Mesendoderm (in vitro differentiated cells): Measurements from ENCODE around the gene TIGD1.
A peak's percentile ranks its signal among the peaks of the same experiment; 100 is the strongest.

Experiments
- DNase-seq: peaks from one replicate; pipeline ENCODE4 v3.0.0; 2013
- H2AK5ac ChIP-seq: 2 replicates; pipeline ENCODE4 v1.6.1; 2013; ENCODE audit warnings: low read length, inconsistent platforms
- H2BK120ac ChIP-seq: 2 replicates; pipeline ENCODE4 v1.6.1; 2013; ENCODE audit warnings: low read depth, mild to moderate bottlenecking, low read length, moderate library complexity, mixed read lengths
- H2BK15ac ChIP-seq: replicated peaks from 2 replicates; pipeline ENCODE4 v1.6.1; 2013; ENCODE audit warnings: low read depth, mild to moderate bottlenecking, moderate library complexity
- H2BK5ac ChIP-seq: 2 replicates; pipeline ENCODE4 v1.6.1; 2013; ENCODE audit warnings: low read length, inconsistent platforms
- H3K18ac ChIP-seq: 2 replicates; pipeline ENCODE4 v1.6.1; 2013; ENCODE audit warnings: mild to moderate bottlenecking, low read length, mixed read lengths
- H3K23ac ChIP-seq: one replicate; pipeline ENCODE4 v1.6.1; 2013; ENCODE audit warnings: low read length
- H3K27ac ChIP-seq: 2 replicates; pipeline ENCODE4 v1.5.1; 2013; ENCODE audit warnings: low read depth, mild to moderate bottlenecking, inconsistent platforms, low read length, moderate library complexity
- H3K27me3 ChIP-seq: 2 replicates; pipeline ENCODE4 v1.6.1; 2013; ENCODE audit warnings: low read length, control low read depth, mild to moderate bottlenecking, inconsistent platforms; ENCODE audit not compliant: insufficient read depth, poor library complexity
- H3K36me3 ChIP-seq: 2 replicates; pipeline ENCODE4 v1.6.1; 2013; ENCODE audit warnings: low read length, inconsistent platforms; ENCODE audit not compliant: control insufficient read depth, insufficient read depth
- H3K4ac ChIP-seq: one replicate; pipeline ENCODE4 v1.6.1; 2013; ENCODE audit warnings: low read depth, mild to moderate bottlenecking, low read length, moderate library complexity
- H3K4me1 ChIP-seq: 2 replicates; pipeline ENCODE4 v1.6.1; 2013; ENCODE audit warnings: low read depth, low read length, inconsistent platforms; ENCODE audit not compliant: control insufficient read depth
- H3K4me2 ChIP-seq: 2 replicates; pipeline ENCODE4 v1.6.1; 2013; ENCODE audit warnings: low read length
- H3K4me3 ChIP-seq: 2 replicates; pipeline ENCODE4 v1.5.1; 2013; ENCODE audit warnings: mild to moderate bottlenecking, low read length
- H3K56ac ChIP-seq: one replicate; pipeline ENCODE4 v1.6.1; 2013; ENCODE audit warnings: low read length
- H3K79me1 ChIP-seq: 2 replicates; pipeline ENCODE4 v1.6.1; 2013; ENCODE audit warnings: low read length, inconsistent platforms
- H3K79me2 ChIP-seq: 2 replicates; pipeline ENCODE4 v1.6.1; 2013; ENCODE audit warnings: mild to moderate bottlenecking, low read length; ENCODE audit not compliant: control insufficient read depth, insufficient read depth
- H3K9ac ChIP-seq: 2 replicates; pipeline ENCODE4 v1.6.1; 2013; ENCODE audit warnings: low read length, inconsistent platforms
- H4K5ac ChIP-seq: one replicate; pipeline ENCODE4 v1.6.1; 2013; ENCODE audit warnings: low read length
- H4K8ac ChIP-seq: one replicate; pipeline ENCODE4 v1.6.1; 2013; ENCODE audit warnings: low read depth, mild to moderate bottlenecking, control low read depth, low read length, moderate library complexity
- WGBS: extraction: QIAGEN DNeasy Blood & Tissue Kit; methylation state at CpG from one replicate; pipeline ENCODE4 v1.1.7; 2013; ENCODE audit warnings: low lambda C conversion rate, missing lambda C conversion rate; ENCODE audit not compliant: insufficient coverage; ENCODE audit errors: extremely low coverage; 5-methylcytosine and 5-hydroxymethylcytosine counted together

Gene TIGD1

GRCh38 chr2:232541195-232541960 lies 9.0 kb downstream of the TIGD1 start:
- H3K27me3 ChIP-seq = no peaks in the 10 kb centered on the region
- H3K79me1 ChIP-seq = peaks cover 1% of the 10 kb centered on the region
- H3K56ac ChIP-seq = no peak overlapping the region
- H4K8ac ChIP-seq = no peak overlapping the region
- H3K4me3 ChIP-seq = no peak overlapping the region
- no peaks in the 10 kb centered on the region for H3K79me2 ChIP-seq
- peaks cover 2% of the 10 kb centered on the region for H3K4me1 ChIP-seq
- no peak overlapping the region for H2BK5ac ChIP-seq
- H2AK5ac ChIP-seq = no peak overlapping the region
- H4K5ac ChIP-seq = no peak overlapping the region
- no peak overlapping the region for H2BK15ac ChIP-seq
- no peak overlapping the region for H2BK120ac ChIP-seq
- WGBS = no CpG with 5 or more reads among the region's 19 CpGs
- H3K18ac ChIP-seq = no peak overlapping the region
- no peak overlapping the region for H3K23ac ChIP-seq
- H3K4ac ChIP-seq = no peak overlapping the region
- no peaks in the 10 kb centered on the region for H3K36me3 ChIP-seq
- H3K27ac ChIP-seq = no peak overlapping the region
- H3K4me2 ChIP-seq = no peak overlapping the region
- no peak for DNase-seq
- H3K9ac ChIP-seq = no peak overlapping the region

GRCh38 chr2:232540441-232541041 lies 9.8 kb downstream of the TIGD1 start:
- H3K79me1 ChIP-seq = no peaks in the 10 kb centered on the region
- H2AK5ac ChIP-seq = no peak overlapping the region
- WGBS = no CpG with 5 or more reads among the region's 17 CpGs
- H3K4me1 ChIP-seq = peaks cover 2% of the 10 kb centered on the region
- no peak overlapping the region for H3K4me3 ChIP-seq
- no peaks in the 10 kb centered on the region for H3K27me3 ChIP-seq
- no peak overlapping the region for H2BK15ac ChIP-seq
- H2BK5ac ChIP-seq = no peak overlapping the region
- no peak overlapping the region for H4K5ac ChIP-seq
- H2BK120ac ChIP-seq = no peak overlapping the region
- H3K18ac ChIP-seq = no peak overlapping the region
- no peaks in the 10 kb centered on the region for H3K36me3 ChIP-seq
- no peak overlapping the region for H3K23ac ChIP-seq
- no peak overlapping the region for H3K56ac ChIP-seq
- no peak overlapping the region for H3K27ac ChIP-seq
- no peak overlapping the region for H3K4ac ChIP-seq
- DNase-seq = no peak
- no peak overlapping the region for H3K9ac ChIP-seq
- no peak overlapping the region for H3K4me2 ChIP-seq
- H3K79me2 ChIP-seq = no peaks in the 10 kb centered on the region
- no peak overlapping the region for H4K8ac ChIP-seq

GRCh38 chr2:232539298-232540231 lies 10.8 kb downstream of the TIGD1 start, which contains the start of gene CHRNG:
TSS of gene CHRNG (plus strand) at chr2:232539692. CDS start at chr2:232539748, 56 bp downstream.
- no peak within 1 kb of the TSS for H2BK120ac ChIP-seq
- no peaks in the 10 kb centered on the region for H3K79me2 ChIP-seq
- H3K4me2 ChIP-seq = no peak within 1 kb of the TSS
- H3K56ac ChIP-seq = peak within 1 kb of the TSS; percentile 25
- H3K79me1 ChIP-seq = no peaks in the 10 kb centered on the region
- H2BK15ac ChIP-seq = no peak within 1 kb of the TSS
- H3K23ac ChIP-seq = peak within 1 kb of the TSS; percentile 45
- no peak within 1 kb of the TSS for H3K18ac ChIP-seq
- no peak within 1 kb of the TSS for H4K5ac ChIP-seq
- WGBS = no CpG with 5 or more reads among the region's 23 CpGs
- H2BK5ac ChIP-seq = no peak within 1 kb of the TSS
- no peak for DNase-seq
- no peak within 1 kb of the TSS for H3K27ac ChIP-seq
- no peak within 1 kb of the TSS for H3K4me3 ChIP-seq
- peaks cover 2% of the 10 kb centered on the region for H3K4me1 ChIP-seq
- H3K36me3 ChIP-seq = no peaks in the 10 kb centered on the region
- H3K27me3 ChIP-seq = no peaks in the 10 kb centered on the region
- H3K9ac ChIP-seq = no peak within 1 kb of the TSS
- no peak within 1 kb of the TSS for H2AK5ac ChIP-seq
- H4K8ac ChIP-seq = no peak within 1 kb of the TSS
- H3K4ac ChIP-seq = no peak within 1 kb of the TSS

GRCh38 chr2:232538671-232539070 lies 11.7 kb downstream of the TIGD1 start:
- no peaks in the 10 kb centered on the region for H3K36me3 ChIP-seq
- H3K79me1 ChIP-seq = no peaks in the 10 kb centered on the region
- H3K23ac ChIP-seq = no peak overlapping the region
- no peak overlapping the region for H2BK15ac ChIP-seq
- H3K27ac ChIP-seq = no peak overlapping the region
- H4K5ac ChIP-seq = no peak overlapping the region
- peaks cover 2% of the 10 kb centered on the region for H3K4me1 ChIP-seq
- DNase-seq = peak; percentile 29
- H3K4me3 ChIP-seq = no peak overlapping the region
- no peak overlapping the region for H2BK120ac ChIP-seq
- no peak overlapping the region for H3K9ac ChIP-seq
- H3K4ac ChIP-seq = no peak overlapping the region
- H2AK5ac ChIP-seq = no peak overlapping the region
- H3K79me2 ChIP-seq = no peaks in the 10 kb centered on the region
- no CpG with 5 or more reads among the region's 4 CpGs for WGBS
- H3K18ac ChIP-seq = no peak overlapping the region
- H2BK5ac ChIP-seq = no peak overlapping the region
- H3K56ac ChIP-seq = no peak overlapping the region
- H3K4me2 ChIP-seq = no peak overlapping the region
- no peak overlapping the region for H4K8ac ChIP-seq
- no peaks in the 10 kb centered on the region for H3K27me3 ChIP-seq

- no peak overlapping the region for H4K5ac ChIP-seq
- no peak overlapping the region for H3K27ac ChIP-seq
- no peak overlapping the region for H2BK5ac ChIP-seq
- H4K8ac ChIP-seq = no peak overlapping the region
- no peak overlapping the region for H3K4ac ChIP-seq
- H3K23ac ChIP-seq = peak overlapping the region; percentile 29
- no peak overlapping the region for H2BK120ac ChIP-seq
- H3K9ac ChIP-seq = no peak overlapping the region
- H2BK15ac ChIP-seq = no peak overlapping the region
- no peaks in the 10 kb centered on the region for H3K27me3 ChIP-seq
- no peak overlapping the region for H3K56ac ChIP-seq
- H3K79me1 ChIP-seq = no peaks in the 10 kb centered on the region
- no peak overlapping the region for H3K18ac ChIP-seq
- H3K4me2 ChIP-seq = no peak overlapping the region
- H3K79me2 ChIP-seq = no peaks in the 10 kb centered on the region
- no peaks in the 10 kb centered on the region for H3K36me3 ChIP-seq
- H3K4me3 ChIP-seq = no peak overlapping the region
- DNase-seq = no peak
- no CpG with 5 or more reads among the region's 4 CpGs for WGBS
- H2AK5ac ChIP-seq = no peak overlapping the region
- H3K4me1 ChIP-seq = peaks cover 2% of the 10 kb centered on the region
Observed at GRCh38 chr2:232537499-232537898, 12.9 kb downstream of the TIGD1 start.
